ENCODE results near the gene SPOP. TPM values are rescaled to one million over a fixed set of nuclear protein-coding genes. Genes with fewer than 3 reads are reported as not detected.

Gene SPOP
- total and polyA plus RNA-seq, 11 donors = 28.5 to 96.1 (median 60.4) TPM

- 0 to 2% (median 1%) methylated on average over 2 to 55 of the region's 55 CpGs for WGBS, 4 donors
- TF ChIP-seq CTCF (IDR thresholded peaks at IDR 0.05) (peak; percentile 18 to 84 (median 59)), POLR2A (IDR thresholded peaks at IDR 0.05) (no peak)
- DNase-seq = peak; percentile 62 to 86 (median 77)
- peak; percentile 2 to 65 (median 33) for ATAC-seq
- Histone ChIP-seq H3K36me3 (no peaks in the 10 kb centered on the region), H3K4me1 (peaks cover 4 to 45% (median 23%) of the 10 kb centered on the region in 12 donors), H3K4me3 (peak within 1 kb of the TSS; percentile 61 to 92 (median 68)), H3K9me3 (no peaks in the 10 kb centered on the region), H3K27me3 (peaks cover 0 to 27% (median 0%) of the 10 kb centered on the region in 9 donors), H3K27ac (peak within 1 kb of the TSS in 11 of 12 donors; percentile 13 to 89 (median 71))
- intact Hi-C loops (cut with DNase I) = loop anchor here in 4 of 10 donors (5.0 to 10.0 kb wide), 5 partner anchors 37 to 509 kb away; partner anchors contain the start of gene KAT7 (in 1 of the 4)
These were observed 102.2 kb downstream of the SPOP start, which contains the start of gene NXPH3 for GRCh38 chr17:49575679-49576087. TSS of gene NXPH3 (plus strand) at chr17:49575871. CDS start at chr17:49576220, 349 bp downstream.

- Histone ChIP-seq H3K27ac (peak overlapping the region in 9 of 12 donors; percentile 5 to 89 (median 41)), H3K9me3 (no peaks in the 10 kb centered on the region), H3K36me3 (no peaks in the 10 kb centered on the region), H3K4me3 (peak overlapping the region in 10 of 12 donors; percentile 61 to 92 (median 72)), H3K27me3 (peaks cover 0 to 27% (median 0%) of the 10 kb centered on the region in 9 donors), H3K4me1 (peaks cover 4 to 47% (median 24%) of the 10 kb centered on the region in 12 donors)
- no peak for ATAC-seq
- 15 to 44% (median 18%) methylated on average over 9 to 29 of the region's 29 CpGs for WGBS, 4 donors
- TF ChIP-seq POLR2A (IDR thresholded peaks at IDR 0.05) = no peak
- no peak for TF ChIP-seq CTCF (IDR thresholded peaks at IDR 0.05)
- intact Hi-C loops (cut with DNase I) = loop anchor here in 8 of 10 donors (1.0 to 10.0 kb wide), 9 partner anchors 37 to 510 kb away; partner anchors contain the start of gene KAT7 (in 2 of the 8)
- no peak for DNase-seq
These were observed 102.8 kb downstream of the SPOP start for GRCh38 chr17:49574945-49575678.

GRCh38 chr17:49574323-49574781 lies 103.5 kb downstream of the SPOP start:
- WGBS, 4 donors = 64 to 78% (median 72%) methylated on average over 11 to 13 of the region's 13 CpGs
- Histone ChIP-seq H3K4me3 (no peak overlapping the region), H3K27ac (peak overlapping the region in 5 of 12 donors; percentile 16 to 89 (median 41)), H3K4me1 (peaks cover 4 to 55% (median 29%) of the 10 kb centered on the region in 12 donors), H3K9me3 (no peaks in the 10 kb centered on the region), H3K27me3 (peaks cover 0 to 27% (median 0%) of the 10 kb centered on the region in 9 donors), H3K36me3 (no peaks in the 10 kb centered on the region)
- DNase-seq (no peak), ATAC-seq (no peak)
- TF ChIP-seq CTCF (IDR thresholded peaks at IDR 0.05) (no peak), POLR2A (IDR thresholded peaks at IDR 0.05) (no peak)
- intact Hi-C loops (cut with DNase I) = loop anchor here in 6 of 10 donors (1.0 to 10.0 kb wide), 8 partner anchors 43 to 510 kb away; partner anchors contain the start of gene KAT7 (in 2 of the 6)
